Mesenchymal stem cell (in vitro differentiated cells and primary cell): ENCODE data around the gene WDR46.

Source experiments
- DNase-seq: peaks from one replicate; pipeline ENCODE4 v3.0.0-alpha.2; 2013
- H2AFZ ChIP-seq: one replicate; pipeline ENCODE4 v1.6.1; 2013; ENCODE audit warnings: low read depth, mild to moderate bottlenecking, control low read depth, inconsistent platforms, low read length, moderate library complexity
- H2AK5ac ChIP-seq: 2 replicates; pipeline ENCODE4 v1.6.1; 2013; ENCODE audit warnings: low read length, moderate library complexity, mild to moderate bottlenecking, inconsistent platforms; ENCODE audit not compliant: severe bottlenecking
- H2BK120ac ChIP-seq: one replicate; pipeline ENCODE4 v1.6.1; 2013; ENCODE audit warnings: low read depth, mild to moderate bottlenecking, inconsistent platforms, low read length, moderate library complexity
- H2BK12ac ChIP-seq, 2 experiments: one replicate each; pipeline ENCODE4 v1.6.1; 2013; ENCODE audit warnings: inconsistent platforms in 2 of 2, low read length in 2 of 2, mild to moderate bottlenecking in 2 of 2, moderate library complexity in 2 of 2, control low read depth in 1 of 2
- H2BK15ac ChIP-seq: one replicate; pipeline ENCODE4 v1.6.1; 2013; ENCODE audit warnings: mild to moderate bottlenecking, low read depth, inconsistent platforms; ENCODE audit not compliant: poor library complexity, severe bottlenecking
- H2BK5ac ChIP-seq: 2 replicates; pipeline ENCODE4 v1.6.1; 2013; ENCODE audit warnings: low read depth, mild to moderate bottlenecking, low read length, control low read depth, inconsistent platforms; ENCODE audit not compliant: poor library complexity, severe bottlenecking
- H3K14ac ChIP-seq, 2 experiments: one replicate each; pipeline ENCODE4 v1.6.1; 2013; ENCODE audit warnings: inconsistent platforms in 2 of 2, low read length in 2 of 2, control low read depth in 1 of 2, mild to moderate bottlenecking in 1 of 2, moderate library complexity in 1 of 2
- H3K18ac ChIP-seq, 2 experiments: one replicate each; pipeline ENCODE4 v1.6.1; 2013; ENCODE audit warnings: inconsistent platforms in 2 of 2, low read length in 2 of 2, control low read depth in 1 of 2, low read depth in 1 of 2, mild to moderate bottlenecking in 1 of 2
- H3K23ac ChIP-seq, 2 experiments: one replicate each; pipeline ENCODE4 v1.6.1; 2013; ENCODE audit warnings: inconsistent platforms in 2 of 2, low read length in 2 of 2, mild to moderate bottlenecking in 2 of 2, moderate library complexity in 2 of 2, control low read depth in 1 of 2
- H3K27ac ChIP-seq: 2 replicates; pipeline ENCODE4 v1.5.1; 2013; ENCODE audit warnings: mild to moderate bottlenecking, moderate library complexity, low read length, control low read depth, inconsistent platforms; ENCODE audit not compliant: poor library complexity, severe bottlenecking
- H3K27me3 ChIP-seq, 2 experiments: 2 replicates each; pipeline versions ENCODE4 v1.6.1 to v1.7.0; 2013; ENCODE audit warnings: low read length in 2 of 2, mild to moderate bottlenecking in 2 of 2, moderate library complexity in 2 of 2, control low read depth in 1 of 2, inconsistent platforms in 1 of 2; ENCODE audit not compliant: control insufficient read depth in 1 of 2, insufficient read depth in 1 of 2
- H3K36me3 ChIP-seq, 2 experiments: 2 replicates each; pipeline versions ENCODE4 v1.6.1 to v1.7.0; 2013; ENCODE audit warnings: low read length in 2 of 2, control low read depth in 1 of 2, inconsistent platforms in 1 of 2, low read depth in 1 of 2, mild to moderate bottlenecking in 1 of 2; ENCODE audit not compliant: insufficient read depth in 2 of 2, control insufficient read depth in 1 of 2
- H3K4ac ChIP-seq, 2 experiments: one replicate each; pipeline ENCODE4 v1.6.1; 2013; ENCODE audit warnings: inconsistent platforms in 2 of 2, low read length in 2 of 2, mild to moderate bottlenecking in 2 of 2, moderate library complexity in 2 of 2, control low read depth in 1 of 2, low read depth in 1 of 2
- H3K4me1 ChIP-seq: 2 replicates; pipeline ENCODE4 v1.6.1; 2013; ENCODE audit warnings: low read depth, low read length, control low read depth; ENCODE audit not compliant: control insufficient read depth, insufficient read depth
- H3K4me2 ChIP-seq: 2 replicates; pipeline ENCODE4 v1.6.1; 2013; ENCODE audit warnings: low read length, mild to moderate bottlenecking, inconsistent platforms; ENCODE audit not compliant: poor library complexity, severe bottlenecking
- H3K4me3 ChIP-seq, 2 experiments: 2 replicates each; pipeline versions ENCODE4 v1.5.1 to v1.7.0; 2013; ENCODE audit warnings: low read length in 2 of 2, mild to moderate bottlenecking in 2 of 2, control low read depth in 1 of 2, low read depth in 1 of 2; ENCODE audit not compliant: insufficient read depth in 1 of 2
- H3K79me1 ChIP-seq: replicated peaks from 2 replicates; pipeline ENCODE4 v1.6.1; 2013; ENCODE audit warnings: mild to moderate bottlenecking, control low read depth, low read length, inconsistent platforms; ENCODE audit not compliant: poor library complexity, severe bottlenecking
- H3K9ac ChIP-seq: 2 replicates; pipeline ENCODE4 v1.7.0; 2013; ENCODE audit warnings: mild to moderate bottlenecking, low read length, moderate library complexity
- H3K9me3 ChIP-seq: 2 replicates; pipeline ENCODE4 v1.7.0; 2013; ENCODE audit warnings: mild to moderate bottlenecking, low read length; ENCODE audit not compliant: control insufficient read depth
- H4K8ac ChIP-seq: one replicate; pipeline ENCODE4 v1.6.1; 2013; ENCODE audit warnings: inconsistent platforms, mild to moderate bottlenecking, low read length, moderate library complexity
- H4K91ac ChIP-seq: one replicate; pipeline ENCODE4 v1.6.1; 2013; ENCODE audit warnings: mild to moderate bottlenecking, low read length, inconsistent platforms
- WGBS: methylation state at CpG from one replicate; pipeline ENCODE4 v1.1.7; 2013; ENCODE audit warnings: mixed read lengths; 5-methylcytosine and 5-hydroxymethylcytosine counted together

Gene WDR46

DNA sequence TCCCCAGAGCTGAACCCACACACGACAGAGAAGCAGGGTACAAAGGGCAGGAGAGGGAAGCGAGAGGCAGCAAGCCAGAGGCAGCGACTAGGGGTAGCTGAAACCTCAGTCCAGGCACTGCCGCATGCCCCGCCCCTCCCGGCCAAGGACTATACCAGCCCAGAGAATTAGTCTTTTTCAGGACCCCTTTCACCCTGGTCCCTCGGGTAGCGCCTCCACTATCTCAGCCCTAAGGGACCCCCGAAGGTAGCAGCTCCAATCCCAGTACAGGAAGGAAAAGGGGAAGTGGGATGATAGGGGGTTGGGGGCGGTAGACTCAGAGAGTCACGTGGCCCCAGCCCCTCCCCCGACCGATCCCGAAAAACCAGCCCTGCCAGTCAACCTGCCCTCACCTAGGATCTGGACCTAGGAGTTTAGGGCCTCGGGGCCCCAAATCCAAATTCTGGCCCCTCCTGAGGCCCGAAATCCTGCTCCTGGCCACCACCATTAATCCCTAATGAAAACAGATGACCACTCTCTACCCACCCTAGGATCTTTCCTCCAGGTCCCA, 8.4 kb upstream of the WDR46 start:
- H3K27me3 ChIP-seq: no peaks in the 10 kb centered on the region
- peak overlapping the region; percentile 14 to 83 for H3K4ac ChIP-seq
- peaks cover 18% of the 10 kb centered on the region for H3K4me1 ChIP-seq
- peaks cover 34% of the 10 kb centered on the region for H3K79me1 ChIP-seq
- H2BK15ac ChIP-seq: peak overlapping the region; percentile 60
- no peak overlapping the region for H3K27ac ChIP-seq
- no peak overlapping the region for H3K23ac ChIP-seq
- no peak overlapping the region for H2BK5ac ChIP-seq
- H3K4me3 ChIP-seq: peak overlapping the region; percentile 48 to 89
- H2AK5ac ChIP-seq: no peak overlapping the region
- peak overlapping the region; percentile 93 for H3K4me2 ChIP-seq
- no peak overlapping the region for H3K14ac ChIP-seq
- no peak overlapping the region for H2BK12ac ChIP-seq
- H2AFZ ChIP-seq: no peak overlapping the region
- H3K36me3 ChIP-seq: peaks cover 34 to 52% of the 10 kb centered on the region in 2 experiments
- peak overlapping the region; percentile 19 for H4K8ac ChIP-seq
- 7% methylated on average over 7 of the region's 16 CpGs for WGBS
- peak overlapping the region; percentile 99 for H3K9ac ChIP-seq
- DNase-seq: no peak
- no peak overlapping the region for H2BK120ac ChIP-seq
- H4K91ac ChIP-seq: no peak overlapping the region
- H3K18ac ChIP-seq: peak overlapping the region in 1 of 2 experiments; percentile 15
- H3K9me3 ChIP-seq: no peaks in the 10 kb centered on the region

DNA sequence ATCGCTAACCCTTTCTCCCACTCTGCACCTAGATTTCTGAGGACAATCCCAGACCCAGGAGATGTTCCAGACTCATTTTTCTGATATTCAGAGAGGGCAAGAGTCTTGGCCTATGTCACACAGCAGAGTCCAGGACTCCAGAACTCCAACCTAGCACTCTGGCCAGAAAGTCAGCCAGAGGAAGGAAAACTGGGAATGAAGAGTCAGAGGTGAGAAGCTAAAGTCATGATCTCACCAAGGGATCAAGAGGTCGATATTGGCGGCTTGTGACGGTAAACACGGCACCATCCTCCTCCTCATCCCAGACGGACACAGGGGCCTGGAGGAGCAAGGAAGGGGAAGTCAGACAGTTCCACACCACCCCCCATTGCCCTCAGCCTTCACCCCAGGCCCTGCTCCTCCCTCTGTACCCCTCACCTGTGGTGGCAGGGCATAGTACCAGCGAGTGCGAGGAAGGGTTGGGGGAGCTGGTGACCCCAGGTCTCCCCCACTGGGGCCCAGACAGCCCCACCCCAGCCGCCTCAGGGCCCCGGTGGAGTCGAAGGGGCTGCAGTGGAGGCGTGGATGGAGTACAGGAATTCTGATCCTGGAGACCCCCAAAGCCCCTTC, 7.9 kb upstream of the WDR46 start:
- Histone ChIP-seq H3K14ac (no peak overlapping the region), H3K23ac (no peak overlapping the region), H3K79me1 (peaks cover 36% of the 10 kb centered on the region), H2BK120ac (no peak overlapping the region), H3K9ac (peak overlapping the region; percentile 99), H2AFZ (no peak overlapping the region), H3K4ac (peak overlapping the region; percentile 14 to 83), H3K9me3 (no peaks in the 10 kb centered on the region), H3K36me3 (peaks cover 37 to 55% of the 10 kb centered on the region in 2 experiments), H3K4me2 (peak overlapping the region; percentile 93), H3K27ac (no peak overlapping the region), H4K91ac (peak overlapping the region; percentile 55), H4K8ac (peak overlapping the region; percentile 19), H3K27me3 (no peaks in the 10 kb centered on the region), H3K4me3 (peak overlapping the region in 1 of 2 experiments; percentile 89), H2BK5ac (no peak overlapping the region), H2BK12ac (peak overlapping the region in 1 of 2 experiments; percentile 20), H3K4me1 (peaks cover 18% of the 10 kb centered on the region), H3K18ac (peak overlapping the region in 1 of 2 experiments; percentile 15), H2AK5ac (no peak overlapping the region), H2BK15ac (peak overlapping the region; percentile 60)
- DNase-seq: no peak
- 42% methylated on average over 2 of the region's 12 CpGs for WGBS

DNA sequence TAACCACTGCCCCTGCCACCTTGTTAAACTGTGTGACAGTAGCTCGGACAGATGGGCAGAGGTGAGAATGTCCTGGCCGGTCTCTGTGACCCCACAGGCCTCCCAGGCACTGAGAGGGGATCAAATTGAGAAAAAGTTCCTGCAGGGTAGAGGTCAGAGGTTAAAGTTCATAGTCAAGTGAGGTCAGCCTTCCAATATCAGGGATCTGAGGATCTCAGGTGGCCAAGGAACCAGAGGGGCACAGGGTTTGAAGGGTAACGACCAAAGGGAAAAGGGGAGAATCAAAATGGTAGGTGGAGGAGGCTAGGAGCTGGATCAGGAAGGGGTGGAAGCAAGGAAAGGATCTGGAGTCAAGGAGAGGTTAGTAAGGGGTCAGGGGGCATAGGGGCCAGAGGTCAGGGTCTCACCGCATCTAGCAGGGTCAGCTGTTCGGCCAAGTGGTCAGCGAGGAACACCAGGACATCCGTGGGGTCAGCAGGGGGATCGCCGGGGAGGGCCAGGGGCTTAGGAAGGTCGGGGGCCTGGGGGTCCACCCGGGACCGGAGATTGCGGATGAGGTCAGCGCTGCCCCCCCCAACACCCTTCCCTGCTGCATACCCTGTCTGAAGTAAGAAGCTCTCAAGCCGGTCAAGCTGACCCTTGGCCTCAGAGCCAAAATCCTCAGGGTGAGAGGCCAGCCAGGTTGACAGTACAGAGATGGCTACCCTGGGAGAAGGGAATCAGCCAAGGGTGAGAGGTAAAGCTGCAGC, 6.8 kb upstream of the WDR46 start:
- no peak overlapping the region for H4K8ac ChIP-seq
- H2BK120ac ChIP-seq: no peak overlapping the region
- H2AFZ ChIP-seq: no peak overlapping the region
- no peak overlapping the region for H3K27ac ChIP-seq
- DNase-seq: no peak
- no peaks in the 10 kb centered on the region for H3K9me3 ChIP-seq
- no peak overlapping the region for H3K4me3 ChIP-seq
- 96% methylated on average over 11 of the region's 15 CpGs for WGBS
- H3K79me1 ChIP-seq: peaks cover 38% of the 10 kb centered on the region
- no peaks in the 10 kb centered on the region for H3K27me3 ChIP-seq
- H3K18ac ChIP-seq: no peak overlapping the region
- peaks cover 18% of the 10 kb centered on the region for H3K4me1 ChIP-seq
- H3K4ac ChIP-seq: no peak overlapping the region
- H4K91ac ChIP-seq: no peak overlapping the region
- peak overlapping the region in 1 of 2 experiments; percentile 15 for H3K23ac ChIP-seq
- H2BK5ac ChIP-seq: no peak overlapping the region
- no peak overlapping the region for H2AK5ac ChIP-seq
- H3K9ac ChIP-seq: no peak overlapping the region
- H2BK15ac ChIP-seq: no peak overlapping the region
- H2BK12ac ChIP-seq: peak overlapping the region in 1 of 2 experiments; percentile 3
- H3K4me2 ChIP-seq: no peak overlapping the region
- peaks cover 43 to 58% of the 10 kb centered on the region in 2 experiments for H3K36me3 ChIP-seq
- no peak overlapping the region for H3K14ac ChIP-seq
